DMS53 treated with DMSO at 0.1 percent for 48 hours (cell line): ENCODE measurements around the gene CAPSL.
A peak's percentile ranks its signal among the peaks of the same experiment; 100 is the strongest.
"Not testable (repeated sequence)": the region's sequence is repeated elsewhere in the genome, so short reads cannot be mapped to it uniquely, and the experiment has no call there.

Experiments
- DNase-seq: peaks from one replicate; lab custom pipeline; 2025; ENCODE audit not compliant: unreplicated experiment; lab: John Stamatoyannopoulos, UW

Gene CAPSL

DNA sequence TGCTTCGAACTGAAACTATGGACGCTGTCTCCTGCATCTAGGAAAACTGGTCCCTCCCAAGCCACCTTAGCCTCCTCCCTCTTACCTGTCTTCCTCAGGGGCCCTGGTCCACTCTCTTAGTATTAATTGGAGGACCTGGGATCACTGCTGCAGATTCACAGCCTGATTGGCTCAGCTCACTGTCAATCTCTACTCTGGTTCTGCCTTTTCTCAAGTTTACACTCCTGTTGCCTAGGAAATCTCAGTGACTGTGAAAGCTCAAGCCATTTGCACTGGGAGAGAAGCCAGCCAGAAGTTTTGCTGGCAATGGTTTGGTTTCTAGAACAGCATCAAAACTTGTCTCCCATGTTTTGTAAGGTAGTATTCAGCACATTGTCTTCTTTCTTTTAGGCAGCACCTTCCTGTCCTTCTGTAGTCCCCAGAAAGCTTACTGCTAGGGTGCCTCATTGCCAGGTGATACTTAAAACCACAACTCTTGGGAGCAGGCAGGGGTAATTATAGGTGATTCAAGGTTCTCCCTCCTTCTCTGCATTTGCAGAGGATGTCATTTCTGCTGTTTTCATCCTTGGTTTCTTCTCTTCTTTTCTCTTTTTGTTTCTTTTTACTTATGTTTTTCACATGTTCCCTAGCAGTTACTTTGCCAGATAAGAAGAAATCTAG lies at the start of gene CAPSL:
TSS of gene CAPSL (minus strand) at position 55 of the 660 bp plus-strand sequence. CDS start 17,502 bp downstream, outside the sequence.
- peak; percentile 67 for DNase-seq

DNA sequence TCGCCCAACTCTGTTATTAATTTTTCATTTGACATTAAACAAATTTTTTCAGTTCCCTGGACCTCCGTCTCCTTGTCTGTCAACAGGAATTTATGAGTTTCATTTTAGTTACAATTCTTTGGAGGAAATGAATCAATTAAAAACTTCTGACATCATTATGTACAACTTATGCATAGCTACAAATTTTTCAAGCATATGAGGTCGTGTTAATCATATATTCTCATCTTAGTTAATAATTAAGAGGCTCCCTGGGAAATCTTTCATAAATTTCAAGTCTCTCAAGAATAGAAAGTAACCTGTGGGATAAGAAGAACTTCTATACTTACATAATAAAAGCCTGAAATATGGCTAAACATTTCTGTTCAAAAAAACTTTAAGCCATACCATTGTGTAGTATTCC lies 49.4 kb upstream of the CAPSL start:
- no peak for DNase-seq

DNA sequence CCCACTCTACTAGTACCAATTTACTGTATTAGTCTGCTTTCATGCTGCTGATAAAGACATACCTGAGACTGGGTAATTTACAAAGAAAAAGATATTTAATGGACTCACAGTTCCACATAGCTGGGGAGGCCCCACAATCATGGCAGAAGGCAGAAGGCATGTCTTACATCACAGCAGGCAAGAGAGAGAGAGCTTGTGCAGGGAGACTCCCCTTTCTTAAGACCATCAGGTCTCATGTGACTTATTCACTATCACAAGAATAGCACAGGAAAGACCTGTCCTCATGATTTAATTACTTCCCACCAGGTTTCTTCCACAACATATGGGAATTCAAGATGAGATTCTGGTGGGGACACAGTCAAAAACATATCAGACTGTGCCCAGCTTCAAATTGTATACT lies 41.3 kb upstream of the CAPSL start:
- no peak for DNase-seq

DNA sequence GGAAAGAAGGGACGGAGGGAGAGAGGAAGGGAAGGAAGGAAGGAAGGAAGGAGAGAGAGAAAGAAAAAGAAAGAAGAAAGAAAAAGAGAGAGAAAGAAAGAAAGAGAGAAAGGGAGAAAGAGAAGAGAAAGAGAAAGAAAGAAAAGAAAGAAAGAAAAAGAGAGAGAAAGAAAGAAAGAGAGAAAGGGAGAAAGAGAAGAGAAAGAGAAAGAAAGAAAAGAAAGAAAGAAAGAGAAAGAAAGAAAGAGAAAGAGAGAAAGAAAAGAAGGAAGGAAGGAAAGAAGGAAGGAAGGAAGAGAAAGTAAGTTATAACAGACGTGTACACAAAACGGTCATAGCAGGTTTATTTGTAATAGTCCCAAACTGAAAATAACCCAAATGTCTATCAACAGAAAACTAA lies 38.4 kb upstream of the CAPSL start:
- not testable (repeated sequence) for DNase-seq

DNA sequence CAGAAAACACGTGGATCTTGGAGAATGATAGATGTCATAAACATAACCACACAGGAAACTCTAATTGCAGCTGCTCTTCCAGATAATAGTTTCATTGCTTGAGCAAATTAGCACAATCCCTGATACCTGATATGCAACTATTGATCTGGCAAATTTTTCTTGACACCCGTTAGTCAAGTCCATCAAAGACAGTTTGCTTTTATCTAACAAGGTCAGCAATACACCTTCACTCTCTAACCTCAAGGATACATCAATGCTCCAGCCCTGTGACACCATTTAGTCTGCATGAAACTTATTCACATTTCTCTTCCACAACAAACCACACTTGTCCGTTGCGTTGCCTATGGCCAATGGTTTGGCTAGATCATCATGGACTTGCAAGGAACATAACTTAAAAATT lies 36.1 kb upstream of the CAPSL start:
- no peak for DNase-seq

DNA sequence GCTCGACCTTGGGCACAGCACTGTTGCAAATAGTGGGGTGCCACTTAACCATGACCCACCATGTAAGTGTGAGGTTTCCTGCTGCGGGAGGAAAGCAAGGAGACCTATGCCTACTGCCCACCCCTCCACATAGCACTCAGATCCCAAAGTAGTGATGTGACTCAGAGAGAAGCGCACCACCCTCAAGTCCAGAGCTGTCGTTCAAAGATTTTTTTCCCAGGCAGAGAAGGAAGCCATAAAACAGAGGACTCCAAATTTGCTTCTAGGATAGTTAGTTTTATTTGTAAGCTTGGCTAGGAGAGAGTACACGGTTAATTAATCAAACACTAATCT lies 33.4 kb upstream of the CAPSL start:
- no peak for DNase-seq

DNA sequence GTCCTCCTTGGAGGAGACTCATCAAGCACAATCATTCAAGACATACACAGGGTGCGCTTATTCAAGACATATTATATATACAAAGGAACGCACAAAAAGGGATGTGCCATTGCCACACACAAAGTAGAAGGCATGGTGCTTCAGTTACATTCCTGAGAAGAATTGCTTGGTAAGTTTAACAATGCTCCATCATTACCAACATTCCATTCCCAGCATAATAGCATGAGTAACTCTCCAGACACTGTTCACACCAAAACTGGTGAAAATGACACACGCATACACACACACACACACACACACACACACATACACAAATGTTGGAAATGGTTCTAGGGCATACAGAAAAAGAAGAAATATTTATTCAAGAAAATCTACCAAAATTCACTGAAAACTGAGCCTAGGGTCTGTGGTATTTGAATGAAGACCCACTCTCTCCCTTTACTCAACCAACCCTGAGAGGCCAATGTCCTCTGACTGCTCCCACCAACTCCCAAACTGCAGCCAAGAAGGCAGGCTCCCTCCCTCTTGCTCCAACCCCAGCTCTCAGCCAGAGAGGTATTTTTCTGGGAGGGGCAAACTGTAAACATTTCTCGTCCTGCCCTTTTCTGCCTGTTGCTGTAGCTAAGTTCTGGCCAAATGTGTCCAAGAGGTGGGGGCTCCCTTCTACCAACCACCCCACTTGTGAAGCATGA lies 32.9 kb upstream of the CAPSL start:
- DNase-seq: no peak

DNA sequence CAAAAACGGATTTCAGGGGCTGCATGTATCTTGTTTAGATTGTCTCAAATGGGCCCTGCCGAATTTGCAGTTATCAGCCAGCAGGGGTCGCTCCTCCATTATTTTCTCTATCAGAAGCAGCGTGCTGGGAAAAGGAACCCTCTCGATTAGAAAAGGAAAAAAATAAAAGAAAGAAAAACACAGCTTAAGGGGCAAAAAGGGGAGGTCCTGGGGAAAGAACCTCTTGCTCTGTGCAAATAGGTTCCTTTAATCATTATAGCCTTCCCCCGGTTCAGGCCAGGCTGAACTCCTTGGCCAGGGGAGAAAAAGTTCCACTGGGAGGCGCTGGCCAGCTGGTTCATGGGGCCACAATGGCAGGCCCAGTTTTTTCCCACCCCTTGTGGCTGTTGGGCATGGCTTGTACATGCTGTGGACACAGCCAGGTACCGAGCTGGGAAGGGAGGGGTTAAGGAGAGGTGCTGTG lies 25.0 kb upstream of the CAPSL start:
- DNase-seq: peak; percentile 35

DNA sequence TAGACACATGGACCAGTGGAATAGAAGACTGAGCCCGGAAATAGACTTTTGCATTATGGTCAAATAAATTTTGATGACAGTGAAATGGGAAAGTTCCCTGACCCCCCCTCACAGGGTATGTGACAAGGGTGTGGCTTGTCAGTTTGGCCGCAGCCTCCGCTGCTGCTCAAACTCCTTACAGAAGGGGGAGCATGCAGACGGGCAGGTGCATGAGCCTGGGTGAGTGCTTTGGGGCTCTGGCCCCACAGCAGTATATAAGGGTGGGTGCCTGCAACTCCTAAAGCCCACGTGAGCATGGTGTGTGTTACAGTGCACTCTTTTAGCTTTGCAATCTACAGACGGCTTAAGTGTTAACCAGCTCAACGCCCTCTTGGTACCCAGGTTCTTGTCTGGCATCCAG lies 21.9 kb upstream of the CAPSL start:
- no peak for DNase-seq

DNA sequence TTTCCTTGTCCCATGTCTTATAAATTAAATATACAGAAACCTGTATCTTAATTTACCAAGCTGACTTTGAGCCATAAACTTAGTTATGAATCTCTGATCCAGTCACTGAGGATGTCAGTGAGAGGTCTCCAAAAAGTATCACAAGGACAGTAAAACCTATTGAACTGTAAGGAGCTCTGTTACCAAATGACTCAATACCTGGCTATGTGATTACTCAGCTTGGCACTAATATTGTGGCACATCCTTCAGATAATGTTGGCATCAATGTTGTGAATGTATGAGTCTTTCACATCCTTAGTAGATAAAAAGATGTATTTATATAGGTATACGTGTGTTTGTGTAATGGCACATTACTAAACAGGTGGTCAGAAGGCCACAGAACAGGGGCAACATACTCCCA lies 18.0 kb upstream of the CAPSL start:
- DNase-seq: no peak

DNA sequence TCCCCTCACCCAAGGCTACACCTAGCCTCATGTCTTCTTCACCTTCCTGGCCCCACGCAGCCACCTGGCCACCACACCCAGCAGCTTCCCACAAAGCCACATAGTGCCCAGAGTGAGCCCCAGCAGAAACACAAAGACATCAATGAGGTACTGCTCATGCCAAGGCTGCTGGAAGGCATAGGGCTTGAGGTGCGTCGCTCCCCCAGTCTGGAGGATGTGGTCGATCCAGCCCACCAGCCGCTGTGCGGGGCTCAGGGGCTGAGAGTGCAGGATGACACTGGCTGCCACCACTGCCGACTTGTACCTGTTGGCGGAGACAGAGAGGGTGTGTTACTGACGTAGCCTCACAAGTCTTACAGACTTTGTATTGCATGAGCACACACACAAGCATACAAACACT lies 15.8 kb upstream of the CAPSL start:
- DNase-seq: no peak

DNA sequence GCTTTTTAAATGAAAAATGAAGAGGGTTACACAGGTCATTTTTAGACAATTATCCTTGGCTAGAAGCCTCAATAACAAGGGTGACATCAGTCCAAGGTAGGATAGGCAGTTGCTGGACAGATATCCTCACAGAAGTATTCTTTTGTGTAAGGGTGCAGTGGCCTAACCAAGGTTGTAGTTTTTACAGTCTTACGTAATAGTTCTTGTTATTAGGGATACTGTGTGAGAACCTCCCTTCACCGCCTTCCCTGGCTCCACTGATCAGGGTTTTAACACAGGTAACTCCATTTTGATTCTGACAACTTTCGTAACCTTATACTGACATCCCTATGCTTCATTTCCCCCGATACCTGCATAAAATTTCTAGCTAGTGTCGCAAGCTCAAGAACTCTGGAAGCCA lies 8.7 kb upstream of the CAPSL start:
- no peak for DNase-seq

DNA sequence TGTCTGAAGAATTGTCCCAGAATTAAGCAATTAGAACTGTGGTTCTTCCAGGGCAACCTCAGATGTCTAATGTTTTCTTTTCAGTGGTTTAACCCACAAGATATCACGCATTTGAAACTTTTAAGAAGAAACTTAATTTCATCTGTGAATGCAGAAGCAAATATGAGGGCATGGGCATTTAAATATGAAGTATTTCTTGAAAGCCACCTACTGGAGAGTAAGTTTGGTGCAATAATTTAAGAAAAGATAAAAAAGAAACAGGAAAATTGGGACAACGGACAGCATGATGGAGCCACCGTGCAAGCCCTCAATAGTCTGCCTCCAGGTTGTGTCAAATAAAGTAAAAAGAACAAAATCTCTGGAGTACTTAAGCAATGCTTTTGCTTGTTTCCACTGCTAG lies 1.2 kb upstream of the CAPSL start:
- no peak for DNase-seq

DNA sequence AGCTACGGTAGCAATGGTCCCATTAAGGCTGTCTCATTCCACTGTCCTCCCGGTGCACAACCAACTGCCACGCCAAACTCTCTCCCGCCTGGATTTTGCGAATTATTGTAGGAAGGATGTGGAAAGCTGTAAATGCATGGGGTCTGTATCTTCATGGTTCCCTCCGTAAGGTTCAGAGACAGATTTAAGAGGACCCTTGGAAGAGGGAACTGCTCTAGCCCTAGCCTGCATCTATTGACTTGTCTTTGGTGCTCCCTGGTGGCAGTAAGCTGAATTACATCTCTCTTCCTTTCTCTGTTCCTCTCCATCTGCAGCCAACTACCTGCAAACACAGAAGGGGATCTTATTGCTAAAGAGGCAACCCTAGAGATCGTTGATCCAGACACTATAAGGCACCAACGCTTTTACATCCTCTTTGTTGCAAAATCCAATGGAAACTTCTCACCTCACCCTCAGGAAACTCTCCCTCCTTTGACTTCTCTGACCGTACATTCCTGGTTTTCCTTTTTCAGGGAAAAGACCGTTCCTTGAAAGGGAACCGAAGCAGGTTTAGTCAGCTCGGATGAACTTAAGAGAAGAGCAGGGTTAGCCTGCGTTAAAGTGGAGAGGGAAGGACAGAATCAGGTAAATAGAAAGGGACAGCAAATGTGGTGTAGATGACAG lies 11.9 kb downstream of the CAPSL start:
- DNase-seq: peak; percentile 71

DNA sequence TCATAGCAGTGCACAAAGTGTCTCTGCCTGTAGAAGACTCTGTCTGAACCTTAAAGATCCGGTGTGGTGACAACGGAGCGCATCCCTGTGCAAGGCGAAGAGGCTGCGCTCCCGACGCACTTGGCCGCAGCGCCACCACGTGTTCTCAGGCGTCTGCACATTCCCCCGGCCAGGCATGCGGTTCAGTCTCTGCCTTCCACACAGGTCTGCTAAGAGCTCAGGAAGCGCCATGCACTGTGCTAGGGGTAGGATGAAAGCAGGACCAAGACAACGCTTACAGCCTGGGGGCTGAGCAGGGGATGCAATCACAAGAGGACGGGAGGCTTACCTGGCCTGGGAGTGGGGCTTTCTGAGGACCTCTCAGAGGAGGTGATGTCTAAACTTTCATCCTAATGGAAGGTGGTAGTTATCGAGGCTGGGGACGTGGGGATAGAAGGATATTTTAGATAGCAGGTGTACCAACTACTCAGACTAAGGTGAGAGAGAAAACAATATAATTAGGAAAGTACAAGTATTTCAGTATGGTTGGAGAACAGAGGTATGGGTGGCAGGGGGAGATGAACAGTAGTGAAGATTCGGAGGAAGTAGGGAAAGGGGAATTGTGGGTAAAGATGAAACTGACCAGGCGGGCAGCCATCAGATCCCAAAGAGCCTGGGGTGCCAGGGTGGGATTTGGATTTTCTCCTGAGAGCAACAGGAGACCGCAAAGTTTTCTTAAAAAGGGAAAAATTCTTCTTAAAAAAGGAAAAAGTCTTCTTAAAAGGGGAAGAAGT lies 13.3 kb downstream of the CAPSL start:
- peak; percentile 69 for DNase-seq

DNA sequence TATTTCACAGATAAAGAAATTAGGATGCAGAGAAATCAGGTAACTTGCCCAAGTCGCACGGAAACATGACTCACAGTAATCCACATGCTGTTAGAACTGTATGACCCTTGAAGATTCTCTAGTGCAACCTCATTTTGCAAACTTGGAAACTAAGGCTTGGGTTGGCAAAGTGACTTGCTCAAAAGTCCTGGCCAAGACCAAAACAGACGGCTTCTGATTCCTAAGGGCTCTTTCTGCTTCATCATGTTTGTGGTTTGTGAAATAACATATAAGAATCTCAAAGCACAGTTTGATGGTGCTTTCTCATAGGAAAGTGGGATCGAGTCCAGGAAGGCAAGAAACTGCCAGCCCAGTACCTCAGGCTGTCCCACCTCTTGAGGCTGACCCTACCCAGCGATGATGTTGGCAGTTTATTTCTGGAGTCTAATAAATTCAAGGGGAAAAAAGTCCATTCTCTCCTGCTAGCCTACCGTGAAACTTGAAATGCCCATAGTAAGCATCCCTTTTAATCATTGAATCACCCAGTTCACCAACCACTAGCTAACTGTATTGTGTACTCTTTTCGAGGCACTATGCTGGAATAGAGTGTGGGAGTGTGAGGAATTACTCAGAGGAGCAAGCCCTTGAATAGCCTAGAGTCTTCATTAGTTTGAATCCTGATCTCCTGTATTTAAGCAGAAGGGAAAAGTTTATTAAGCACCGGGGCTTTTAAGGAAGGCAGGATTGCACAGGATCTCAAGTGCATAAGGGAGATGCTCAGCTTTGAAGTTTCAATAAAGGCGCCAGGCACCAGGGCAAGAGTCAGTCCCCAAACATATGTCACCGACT lies 14.1 kb downstream of the CAPSL start:
- DNase-seq: no peak

DNA sequence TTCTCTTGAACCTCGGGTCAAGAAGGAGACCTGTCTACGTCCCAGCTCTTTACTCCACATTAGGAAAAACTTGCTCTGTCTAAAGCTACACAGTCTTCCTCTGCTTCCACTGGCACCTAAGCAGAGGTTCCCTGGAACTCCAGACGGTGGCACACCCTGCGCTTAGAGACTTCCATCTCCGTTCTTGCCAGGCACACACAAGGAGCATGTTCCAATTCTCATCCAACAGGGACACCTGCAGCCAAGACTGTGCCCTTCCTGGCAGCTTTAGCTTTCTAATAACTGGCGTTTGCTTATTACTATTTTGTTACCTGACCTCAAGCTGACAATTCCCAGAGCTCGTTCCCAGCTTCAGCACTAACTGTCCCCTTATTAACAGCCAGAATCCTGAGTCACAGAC lies 16.0 kb downstream of the CAPSL start:
- no peak for DNase-seq

DNA sequence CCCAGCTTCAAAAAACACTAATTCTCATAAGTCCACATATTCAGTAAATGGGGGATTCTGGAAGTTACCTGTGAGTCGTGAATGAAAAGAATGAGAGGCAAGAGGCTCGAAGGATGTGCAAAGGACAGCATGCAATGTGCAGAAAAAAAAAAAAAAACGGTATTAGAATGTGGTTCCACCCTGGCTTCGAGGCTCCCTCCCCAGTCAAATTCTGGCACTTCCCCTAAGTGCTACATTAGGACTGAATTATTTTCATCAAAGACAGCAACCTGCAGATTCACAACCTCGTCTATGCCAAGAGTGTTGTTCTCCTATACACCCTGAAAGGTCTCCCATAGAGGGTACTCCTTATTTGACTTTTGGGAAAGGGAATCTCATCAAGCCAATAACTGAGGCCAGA lies 16.5 kb downstream of the CAPSL start:
- no peak for DNase-seq

DNA sequence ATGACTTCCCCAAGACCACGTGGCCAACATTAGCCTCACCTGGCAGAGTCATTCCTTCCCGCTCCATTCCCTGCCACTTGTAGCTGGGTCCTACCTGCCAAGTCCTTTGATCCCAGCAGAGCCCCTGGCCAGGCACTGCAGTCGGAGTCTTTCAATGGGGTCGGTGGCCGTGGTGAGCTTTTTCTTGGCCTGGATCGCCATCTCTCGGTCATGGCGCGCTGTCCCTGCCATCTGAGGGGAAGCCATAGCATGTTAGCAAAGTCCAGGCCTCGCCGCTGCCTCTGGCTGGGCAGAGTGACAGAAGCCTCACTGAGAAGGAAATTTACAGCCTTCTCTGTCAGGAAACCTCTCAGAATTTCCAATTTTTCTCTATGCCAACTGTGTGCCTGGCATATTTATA lies 17.5 kb downstream of the CAPSL start:
- no peak for DNase-seq

DNA sequence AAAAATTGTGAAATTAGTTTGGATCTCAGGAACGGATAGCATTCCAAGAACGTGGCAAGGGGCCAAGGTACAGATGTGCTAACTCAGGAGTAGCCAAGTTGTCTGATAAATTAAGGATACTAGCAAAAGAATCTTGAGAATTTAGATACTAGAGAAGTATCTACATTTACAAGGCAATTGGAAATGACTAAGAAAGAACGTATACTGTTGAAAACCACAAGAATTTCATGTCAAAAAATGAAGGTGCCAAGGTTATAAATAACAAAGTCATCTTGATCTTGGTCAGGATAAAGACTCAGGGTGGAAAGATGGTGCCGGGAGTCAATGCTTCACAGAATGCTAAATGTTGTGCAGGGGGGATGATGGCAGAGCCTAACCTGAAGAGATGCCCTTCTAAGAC lies 19.2 kb downstream of the CAPSL start:
- DNase-seq: no peak

DNA sequence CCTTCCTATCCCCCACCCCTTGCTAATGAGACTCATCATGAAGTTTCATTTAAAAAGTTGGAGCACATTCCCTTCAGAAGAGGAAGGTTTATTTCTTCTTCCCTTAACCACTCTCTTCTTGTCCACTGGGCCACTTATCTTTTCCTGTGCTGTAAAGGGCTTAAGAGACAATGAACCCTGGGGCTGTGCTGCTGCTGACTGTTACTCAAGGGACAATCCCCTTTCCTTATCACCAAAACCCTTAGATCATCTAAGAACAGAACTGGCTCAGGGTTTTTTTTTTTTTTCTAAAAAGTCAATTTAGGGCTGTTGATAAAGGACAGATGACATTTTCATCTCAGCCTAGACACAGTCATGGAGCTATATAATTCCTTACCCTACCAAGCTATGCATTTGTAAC lies 29.6 kb downstream of the CAPSL start:
- no peak for DNase-seq
